Spleen (tissue), 11 donors: ENCODE measurements around the gene PRSS2. TPM values are rescaled to one million over a fixed set of nuclear protein-coding genes. Genes with fewer than 3 reads are reported as not detected.
A peak's percentile ranks its signal among the peaks of the same experiment; 100 is the strongest.

Experiments
- DNase-seq: peaks from one replicate; pipeline ENCODE4 v3.0.0-alpha.2; 2020
- H3K27ac ChIP-seq, 8 donors: fragments of 200-600 bp; sonication (generic) in 7 of 8; 1 replicate in 4 of 8; 2 replicates in 4 of 8; pipeline versions ENCODE4 v1.5.0 to v1.8.0; 2016 to 2021; ENCODE audit warnings: inconsistent platforms in 4 of 8, mild to moderate bottlenecking in 4 of 8, moderate library complexity in 1 of 8
- H3K27me3 ChIP-seq, 7 donors: fragments of 200-600 bp; sonication (generic) in 6 of 7; replicated peaks in 1 of 7; 1 replicate in 4 of 7; 2 replicates in 3 of 7; pipeline versions ENCODE4 v1.5.0 to v1.8.0; 2016 to 2021; ENCODE audit warnings: inconsistent platforms in 3 of 7, mild to moderate bottlenecking in 1 of 7
- H3K36me3 ChIP-seq, 6 donors: fragments of 200-600 bp; sonication (generic) in 5 of 6; 1 replicate in 4 of 6; 2 replicates in 2 of 6; pipeline versions ENCODE4 v1.5.0 to v1.8.0; 2016 to 2021; ENCODE audit warnings: inconsistent platforms in 2 of 6
- H3K4me1 ChIP-seq, 6 donors: fragments of 200-600 bp; sonication (generic) in 5 of 6; 1 replicate in 3 of 6; 2 replicates in 3 of 6; pipeline versions ENCODE4 v1.5.0 to v1.8.0; 2016 to 2021; ENCODE audit warnings: inconsistent platforms in 3 of 6
- H3K4me3 ChIP-seq, 8 donors: fragments of 200-600 bp; sonication (generic) in 7 of 8; 1 replicate in 4 of 8; 2 replicates in 4 of 8; pipeline versions ENCODE4 v1.5.0 to v1.8.0; 2016 to 2021; ENCODE audit warnings: inconsistent platforms in 4 of 8, mild to moderate bottlenecking in 4 of 8, moderate library complexity in 2 of 8
- H3K9me3 ChIP-seq, 8 donors: fragments of 200-600 bp; sonication (generic) in 7 of 8; 1 replicate in 4 of 8; 2 replicates in 4 of 8; pipeline versions ENCODE4 v1.5.0 to v1.8.0; 2016 to 2021; ENCODE audit warnings: inconsistent platforms in 4 of 8
- POLR2A ChIP-seq, 3 donors: fragments of 450-650 bp; IDR thresholded peaks; one replicate each; pipeline ENCODE4 v1.5.1; 2017; ENCODE audit warnings: antibody characterized with exemption in 3 of 3, mild to moderate bottlenecking in 1 of 3
- POLR2AphosphoS5 ChIP-seq, 3 donors: sonication (generic); formaldehyde crosslinking; IDR thresholded peaks; one replicate each; pipeline ENCODE4 v1.5.1; 2017; ENCODE audit warnings: antibody characterized with exemption in 3 of 3
- WGBS, 5 donors: extraction: QIAGEN DNeasy Blood & Tissue Kit in 3 of 5; methylation state at CpG; one replicate each; pipeline versions ENCODE4 v1.1.5 to v1.1.7; 2013 to 2018; 5-methylcytosine and 5-hydroxymethylcytosine counted together
- intact Hi-C: fragments of 100-400 bp; cut with DNase I; formaldehyde crosslinking; loops from one replicate; pipeline ENCODE4 v1.15.0; 2023; ENCODE audit warnings: low total_unique reads
- polyA plus RNA-seq, 3 donors: library from polyadenylated mRNA; stranded (reverse); fragments of 200-250 nt; gene quantifications; one replicate each; pipeline ENCODE4 v1.2.1, GENCODE V29; 2013
- total RNA-seq, 7 donors: library from RNA; depleted of rRNA in 3 of 7; stranded (reverse); fragments of >200 nt in 3 of 7; fragmentation: NEBNext Ultra II Directional in 4 of 7; extraction: Animal tissue kit (Norgen Biotek cat#: 25700) in 4 of 7; gene quantifications; one replicate each; pipeline versions ENCODE4 v1.1.0 to v1.2.1, GENCODE V29; 2016 to 2021
- TF ChIP-seq, protein P1 (sequence below), 11 experiments: fragments of 200-600 bp in 7 of 11; fragments of 450-650 bp in 4 of 11; sonication (generic) in 4 of 11; IDR thresholded peaks in 8 of 11; conservative IDR thresholded peaks in 3 of 11; 1 replicate in 7 of 11; 2 replicates in 4 of 11; pipeline versions ENCODE4 v1.4.0 to v1.8.0; 2016 to 2021; ENCODE audit warnings: antibody characterized with exemption in 11 of 11, inconsistent platforms in 4 of 11, mild to moderate bottlenecking in 1 of 11
- donor health status: healthy with polysubstance abuse.
- donor health status: DM: no; HTN: no; CAD: no; lungs with moderate emphysema.
- donor health status: DM: no; HTN: no; CAD: no.
- donor health status: Bipolar disorder and iron deficiency.
- donor health status: healthy.
- donor health status: DM: no; HTN: no; CAD: no.
- donor health status: DM: yes; HTN: yes; CAD: no.

Gene PRSS2
- total and polyA plus RNA-seq, 10 donors: 1.1 to 14.5 (median 2.6) TPM; not detected in 4

DNA sequence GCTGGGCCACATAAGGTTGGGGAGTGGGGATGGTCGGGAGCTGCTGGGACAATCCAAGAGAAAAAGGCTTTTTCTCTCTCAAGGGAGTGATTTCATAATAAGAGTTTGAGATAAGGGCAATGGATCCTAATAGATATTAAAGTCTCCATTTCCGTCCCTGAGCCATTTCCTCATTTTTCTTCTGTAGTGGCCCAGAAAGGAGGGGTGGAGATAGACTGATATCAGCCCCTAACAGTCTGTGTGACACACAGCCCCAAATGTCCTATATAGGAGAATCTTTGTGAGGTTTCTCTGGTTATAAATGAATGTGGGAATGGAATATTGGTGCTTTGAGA is 35.2 kb downstream of the PRSS2 start:
- Histone ChIP-seq H3K4me1 (peaks cover 21 to 94% (median 66%) of the 10 kb centered on the region in 6 donors), H3K27ac (peak overlapping the region; percentile 81 to 98 (median 90)), H3K9me3 (no peaks in the 10 kb centered on the region), H3K27me3 (peaks cover 0 to 5% (median 0%) of the 10 kb centered on the region in 7 donors), H3K4me3 (no peak overlapping the region), H3K36me3 (peaks cover 0 to 28% (median 13%) of the 10 kb centered on the region in 6 donors)
- intact Hi-C loops: no loop called here
- TF ChIP-seq POLR2AphosphoS5 (IDR thresholded peaks at IDR 0.05) (no peak), POLR2A (IDR thresholded peaks at IDR 0.05) (no peak)
- TF ChIP-seq, protein P1, sequence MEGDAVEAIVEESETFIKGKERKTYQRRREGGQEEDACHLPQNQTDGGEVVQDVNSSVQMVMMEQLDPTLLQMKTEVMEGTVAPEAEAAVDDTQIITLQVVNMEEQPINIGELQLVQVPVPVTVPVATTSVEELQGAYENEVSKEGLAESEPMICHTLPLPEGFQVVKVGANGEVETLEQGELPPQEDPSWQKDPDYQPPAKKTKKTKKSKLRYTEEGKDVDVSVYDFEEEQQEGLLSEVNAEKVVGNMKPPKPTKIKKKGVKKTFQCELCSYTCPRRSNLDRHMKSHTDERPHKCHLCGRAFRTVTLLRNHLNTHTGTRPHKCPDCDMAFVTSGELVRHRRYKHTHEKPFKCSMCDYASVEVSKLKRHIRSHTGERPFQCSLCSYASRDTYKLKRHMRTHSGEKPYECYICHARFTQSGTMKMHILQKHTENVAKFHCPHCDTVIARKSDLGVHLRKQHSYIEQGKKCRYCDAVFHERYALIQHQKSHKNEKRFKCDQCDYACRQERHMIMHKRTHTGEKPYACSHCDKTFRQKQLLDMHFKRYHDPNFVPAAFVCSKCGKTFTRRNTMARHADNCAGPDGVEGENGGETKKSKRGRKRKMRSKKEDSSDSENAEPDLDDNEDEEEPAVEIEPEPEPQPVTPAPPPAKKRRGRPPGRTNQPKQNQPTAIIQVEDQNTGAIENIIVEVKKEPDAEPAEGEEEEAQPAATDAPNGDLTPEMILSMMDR (IDR thresholded peaks at IDR 0.05 in 8 of 11, conservative IDR thresholded peaks at IDR 0.05 in 3 of 11): no peak
- DNase-seq: no peak
- WGBS, 5 donors: 30 to 43% (median 37%) methylated on average over 2 of the region's 2 CpGs

DNA sequence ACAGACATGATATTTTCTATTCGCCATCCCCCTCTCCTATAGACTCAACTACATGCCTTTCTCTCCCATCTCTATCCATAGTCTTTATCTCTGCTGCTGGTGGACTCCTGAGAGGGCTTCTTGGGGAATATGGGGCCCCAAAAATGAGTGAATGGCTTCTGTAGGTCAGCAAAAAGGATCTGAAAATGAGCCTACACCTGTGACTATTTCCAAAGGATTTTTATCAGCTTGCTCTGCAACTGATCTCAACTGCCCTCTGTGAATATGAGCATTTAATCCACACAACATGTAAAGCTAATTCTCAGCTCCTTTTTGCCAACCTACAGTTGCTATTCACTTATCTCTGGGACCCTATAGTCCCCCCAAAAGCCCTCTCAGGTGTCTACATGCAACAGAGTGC is 36.2 kb downstream of the PRSS2 start:
- Histone ChIP-seq H3K27ac (peak overlapping the region; percentile 81 to 98 (median 90)), H3K9me3 (no peaks in the 10 kb centered on the region), H3K36me3 (peaks cover 0 to 21% (median 12%) of the 10 kb centered on the region in 6 donors), H3K4me3 (no peak overlapping the region), H3K27me3 (peaks cover 0 to 5% (median 0%) of the 10 kb centered on the region in 7 donors), H3K4me1 (peaks cover 22 to 97% (median 75%) of the 10 kb centered on the region in 6 donors)
- no peak for DNase-seq
- 81 to 91% (median 83%) methylated on average over 1 of the region's 1 CpG for WGBS, 5 donors
- intact Hi-C loops: no loop called here
- TF ChIP-seq, protein P1 (IDR thresholded peaks at IDR 0.05 in 8 of 11, conservative IDR thresholded peaks at IDR 0.05 in 3 of 11): no peak
- TF ChIP-seq POLR2AphosphoS5 (IDR thresholded peaks at IDR 0.05) (no peak), POLR2A (IDR thresholded peaks at IDR 0.05) (no peak)

DNA sequence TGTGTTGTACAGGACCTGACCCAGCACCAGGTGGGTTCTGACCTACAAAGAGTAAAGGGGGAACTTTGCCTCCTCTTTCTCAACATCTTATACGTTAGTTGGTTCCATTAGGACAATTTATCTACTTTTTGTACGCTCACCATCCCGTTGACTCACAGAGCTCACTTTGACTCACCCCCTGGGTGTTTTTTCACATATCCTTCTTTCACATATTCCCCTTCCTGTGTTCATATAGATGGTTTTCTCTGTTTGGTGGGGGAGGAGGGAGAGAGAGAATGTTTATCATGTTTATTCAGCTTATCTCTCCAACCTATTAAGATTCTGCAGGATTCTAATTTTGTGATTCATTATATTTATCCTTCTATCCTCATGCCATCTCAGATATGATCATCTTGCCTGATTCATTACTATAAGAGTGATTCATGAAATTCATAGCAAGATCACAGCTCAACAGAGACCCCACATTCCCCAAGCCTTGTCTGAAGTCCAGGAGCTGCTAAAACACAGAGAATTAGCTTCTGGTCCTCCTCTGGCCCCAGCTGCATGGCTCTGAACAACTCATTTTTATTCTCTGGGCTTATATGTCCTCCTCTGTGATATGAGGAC is 37.2 kb downstream of the PRSS2 start:
- Histone ChIP-seq H3K4me1 (peaks cover 22 to 97% (median 79%) of the 10 kb centered on the region in 6 donors), H3K27me3 (peaks cover 0 to 5% (median 0%) of the 10 kb centered on the region in 7 donors), H3K36me3 (peaks cover 0 to 11% (median 4%) of the 10 kb centered on the region in 6 donors), H3K27ac (peak overlapping the region; percentile 81 to 98 (median 90)), H3K9me3 (no peaks in the 10 kb centered on the region), H3K4me3 (peak overlapping the region in 1 of 8 donors; percentile 22)
- WGBS, 5 donors: 18 to 33% (median 26%) methylated on average over 3 of the region's 3 CpGs
- TF ChIP-seq, protein P1 (IDR thresholded peaks at IDR 0.05 in 8 of 11, conservative IDR thresholded peaks at IDR 0.05 in 3 of 11): no peak
- TF ChIP-seq POLR2A (IDR thresholded peaks at IDR 0.05): no peak
- no peak for TF ChIP-seq POLR2AphosphoS5 (IDR thresholded peaks at IDR 0.05)
- DNase-seq: no peak
- intact Hi-C loops: no loop called here

DNA sequence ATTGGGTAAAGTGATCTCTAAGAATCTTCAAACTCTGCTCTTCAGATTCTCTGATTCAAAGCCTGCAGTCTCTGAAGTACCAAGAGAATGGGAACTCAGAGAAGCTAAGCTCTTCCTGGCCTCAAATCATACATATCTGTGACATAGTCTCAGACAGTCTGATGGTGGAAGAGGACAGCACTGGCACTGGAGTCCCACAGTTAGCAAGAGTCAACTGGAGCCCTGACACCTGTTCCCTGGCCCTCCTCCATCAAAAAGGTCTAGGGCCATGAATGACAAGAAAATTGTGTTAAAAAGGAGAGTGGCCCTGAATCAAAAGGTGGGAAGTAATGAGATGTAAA is 37.7 kb downstream of the PRSS2 start:
- H3K27ac ChIP-seq: peak overlapping the region; percentile 81 to 98 (median 90)

More for the DNA sequence above, 37.7 kb downstream of the PRSS2 start:
- intact Hi-C loops: no loop called here
- no peak for DNase-seq
- Histone ChIP-seq H3K9me3 (no peaks in the 10 kb centered on the region), H3K36me3 (peaks cover 0 to 6% (median 1%) of the 10 kb centered on the region in 6 donors), H3K4me1 (peaks cover 22 to 97% (median 80%) of the 10 kb centered on the region in 6 donors), H3K4me3 (peak overlapping the region in 1 of 8 donors; percentile 22), H3K27me3 (peaks cover 0 to 9% (median 0%) of the 10 kb centered on the region in 7 donors)
- no peak for TF ChIP-seq POLR2AphosphoS5 (IDR thresholded peaks at IDR 0.05)
